HG03521 (cell line): ENCODE measurements around the gene GAR1.
"Not testable (repeated sequence)": the region's sequence is repeated elsewhere in the genome, so short reads cannot be mapped to it uniquely, and the experiment has no call there.

ENCODE experiments used
- ATAC-seq: cut with Tn5 transposase; IDR thresholded peaks from one replicate; pipeline ENCODE4 v1.9.1; 2021; ENCODE audit warnings: mild to moderate bottlenecking, moderate library complexity; ENCODE audit not compliant: unreplicated experiment

The GAR1 gene

GRCh38 chr4:109846395-109847098 lies 31.0 kb downstream of the GAR1 start:
- ATAC-seq = no peak

GRCh38 chr4:109847896-109848442 lies 32.4 kb downstream of the GAR1 start, which contains the start of gene LRIT3:
Gene LRIT3 (plus strand): TSS chr4:109848107. CDS start chr4:109848202, 95 bp downstream.
- no peak for ATAC-seq

GRCh38 chr4:109848501-109848900 lies 32.9 kb downstream of the GAR1 start:
- no peak for ATAC-seq

- ATAC-seq = no peak
These were observed 35.0 kb downstream of the GAR1 start for GRCh38 chr4:109850601-109851000.

- not testable (repeated sequence) for ATAC-seq
These were observed 44.1 kb downstream of the GAR1 start for GRCh38 chr4:109859426-109860300.

GRCh38 chr4:109861271-109861670 lies 45.7 kb downstream of the GAR1 start:
- no peak for ATAC-seq

- ATAC-seq = no peak
These were observed 46.5 kb downstream of the GAR1 start for GRCh38 chr4:109861916-109862511.

GRCh38 chr4:109864134-109864533 lies 48.6 kb downstream of the GAR1 start:
- ATAC-seq = no peak

GRCh38 chr4:109870061-109870460 lies 54.5 kb downstream of the GAR1 start:
- no peak for ATAC-seq

GRCh38 chr4:109872065-109872464 lies 56.5 kb downstream of the GAR1 start:
- ATAC-seq = no peak

GRCh38 chr4:109872950-109873656 lies 57.5 kb downstream of the GAR1 start:
- no peak for ATAC-seq

GRCh38 chr4:109873791-109874514 lies 58.4 kb downstream of the GAR1 start:
- no peak for ATAC-seq
